AML-193 (cell line): ENCODE results near the gene TTC38.
A peak's percentile ranks its signal among the peaks of the same experiment; 100 is the strongest.
"Not testable (repeated sequence)": the region's sequence is repeated elsewhere in the genome, so short reads cannot be mapped to it uniquely, and the experiment has no call there.

Source experiments
- DNase-seq, 2 experiments: peaks; one replicate each; lab custom pipeline; 2025; lab: John Stamatoyannopoulos, UW

TTC38 gene

DNA sequence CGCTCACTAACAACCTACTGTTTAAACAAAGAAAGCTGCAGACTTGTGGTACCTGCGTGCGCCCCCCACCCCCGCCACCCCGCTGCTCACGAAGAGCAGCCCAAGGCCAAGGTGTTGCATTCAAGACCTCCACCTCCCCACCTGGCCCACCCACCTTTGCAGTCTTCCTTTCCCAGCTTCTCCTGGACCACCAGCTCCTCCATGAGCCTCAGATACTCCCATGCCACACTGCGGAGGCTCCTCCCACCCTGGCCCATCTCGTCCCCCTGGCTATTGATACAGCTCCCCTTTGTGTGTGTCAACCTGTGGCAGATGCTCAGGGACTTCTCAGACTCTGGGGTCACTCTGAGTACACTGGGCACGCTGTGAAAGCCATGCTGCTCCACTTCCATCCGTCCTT lies 21.6 kb upstream of the TTC38 start:
- DNase-seq: no peak

DNA sequence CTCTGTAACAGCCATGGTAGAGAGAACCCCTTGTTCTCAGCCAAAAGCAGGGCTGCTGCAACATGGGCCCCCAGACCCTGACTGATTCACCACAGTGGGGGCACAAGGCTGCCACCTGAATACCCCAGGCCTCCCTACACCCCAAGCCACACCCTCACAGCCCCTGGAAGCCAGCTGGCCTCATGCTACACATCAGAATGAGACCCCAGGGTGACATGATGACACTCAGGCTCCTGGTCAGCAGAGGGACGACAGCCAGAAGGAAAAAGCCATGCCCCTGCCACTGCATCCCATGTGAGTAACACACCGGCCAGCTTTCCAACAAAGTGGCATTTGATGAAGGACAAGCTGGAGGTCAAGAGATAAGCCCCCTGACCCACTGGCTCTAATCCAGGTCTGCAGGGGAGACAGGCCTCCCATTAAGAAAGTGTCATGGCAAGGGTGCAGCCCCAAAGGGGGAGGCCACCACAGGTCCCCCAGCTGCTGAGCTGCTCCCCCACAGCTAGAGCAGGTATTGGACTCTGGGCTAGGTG lies 20.3 kb upstream of the TTC38 start:
- DNase-seq: no peak

DNA sequence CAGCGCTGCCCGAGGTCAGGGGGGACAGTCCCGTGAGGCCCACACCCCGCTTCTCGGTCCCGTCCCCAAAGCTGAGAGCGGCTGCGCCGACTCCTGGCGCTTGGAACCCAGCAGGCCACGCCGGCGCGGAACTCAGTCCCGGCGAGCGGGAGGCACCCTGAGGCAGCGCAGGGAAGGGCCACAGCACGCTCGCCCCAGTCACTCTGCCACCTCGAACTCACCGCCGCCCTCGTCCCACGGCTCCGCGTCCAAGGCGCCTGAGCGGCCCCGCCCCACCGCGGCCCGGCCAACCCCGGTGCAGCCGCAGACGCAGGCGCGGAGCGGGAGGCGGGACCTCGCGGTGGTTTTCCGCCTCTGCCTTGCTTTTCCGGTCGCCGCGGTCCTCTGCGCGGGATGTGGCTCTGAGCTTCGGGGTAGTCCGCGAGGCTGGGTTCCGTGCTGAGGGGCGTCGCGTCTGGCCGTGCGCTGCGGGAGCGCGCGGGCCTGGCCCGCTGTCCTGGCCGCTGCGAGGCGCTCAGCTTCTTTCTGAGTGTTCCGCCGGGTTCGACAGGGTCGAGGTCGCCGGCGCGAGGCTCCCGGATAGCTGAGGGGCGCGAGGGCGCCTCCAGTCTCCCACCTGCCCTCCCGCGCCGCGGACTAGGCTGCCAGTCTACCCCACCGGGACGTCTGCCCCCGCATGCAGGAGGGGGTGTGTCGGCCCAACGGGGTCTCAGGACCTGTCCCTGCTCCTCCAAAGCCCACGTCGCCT lies 17.6 kb upstream of the TTC38 start, which contains the start of gene CDPF1:
CDPF1 (minus strand) TSS at position 259 of the 748 bp plus-strand sequence. CDS start 2,009 bp downstream, outside the sequence.
- DNase-seq: peak; percentile 80

DNA sequence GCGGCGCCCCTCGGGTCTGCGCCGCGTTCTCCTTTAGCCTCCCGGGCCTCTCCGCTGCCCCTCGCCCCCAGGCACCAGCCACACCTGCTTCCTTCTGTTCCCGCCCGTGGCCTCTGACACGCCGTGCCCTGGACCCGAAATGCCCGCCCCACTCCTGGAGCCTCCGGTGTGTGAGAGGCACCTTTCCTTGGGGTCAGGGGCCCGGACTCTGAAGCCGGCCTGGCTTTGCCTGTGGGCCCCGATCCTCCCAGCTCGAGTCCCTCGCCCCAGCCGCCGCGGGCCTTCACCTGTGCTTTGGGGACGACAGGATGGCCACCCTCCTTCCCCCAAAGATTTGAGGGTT lies 17.1 kb upstream of the TTC38 start:
- no peak for DNase-seq

DNA sequence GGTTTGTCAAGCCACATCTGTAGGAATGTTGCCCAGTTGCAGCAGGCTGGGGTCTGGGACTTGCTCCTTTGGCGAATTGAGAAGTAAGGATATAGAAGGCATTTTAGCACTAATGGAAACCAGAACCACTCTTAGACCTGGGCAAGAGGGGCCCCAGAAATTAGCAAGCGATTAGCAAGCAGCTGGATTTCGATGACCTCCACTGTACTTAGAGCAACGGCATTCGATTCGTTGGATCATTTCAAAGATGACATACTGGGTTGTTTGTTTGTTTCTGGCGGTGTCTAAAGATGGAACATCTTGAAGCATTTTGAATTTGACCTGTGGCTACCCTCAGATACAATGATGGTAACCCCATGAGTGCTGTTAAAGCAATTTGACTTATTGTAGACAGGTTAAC lies 16.5 kb upstream of the TTC38 start:
- DNase-seq: no peak

DNA sequence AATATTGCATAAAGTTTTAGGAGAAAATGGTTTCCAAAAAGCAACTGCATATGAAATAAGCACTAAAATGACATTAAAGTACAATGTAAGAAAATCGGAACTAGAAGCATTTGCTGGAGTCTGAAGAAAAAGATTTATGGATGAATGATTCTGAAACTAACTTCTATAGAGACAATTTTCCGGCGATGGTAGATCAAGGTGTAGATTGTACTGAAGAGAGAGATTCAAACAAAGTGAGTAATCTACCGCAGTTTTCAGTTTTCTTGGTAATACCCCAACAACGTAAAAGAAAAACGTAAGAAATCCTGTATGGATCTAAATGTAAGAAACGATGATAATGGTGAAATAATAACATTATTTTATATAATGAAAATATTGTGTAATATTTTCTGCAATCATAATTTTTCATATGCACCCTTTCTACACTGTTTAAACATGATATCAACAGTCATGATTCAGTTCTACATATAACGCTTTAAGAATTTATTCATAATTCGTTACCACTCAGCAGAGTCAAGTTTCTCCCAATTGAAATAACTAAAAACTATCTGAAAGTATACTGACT lies 15.9 kb upstream of the TTC38 start:
- DNase-seq: no peak

DNA sequence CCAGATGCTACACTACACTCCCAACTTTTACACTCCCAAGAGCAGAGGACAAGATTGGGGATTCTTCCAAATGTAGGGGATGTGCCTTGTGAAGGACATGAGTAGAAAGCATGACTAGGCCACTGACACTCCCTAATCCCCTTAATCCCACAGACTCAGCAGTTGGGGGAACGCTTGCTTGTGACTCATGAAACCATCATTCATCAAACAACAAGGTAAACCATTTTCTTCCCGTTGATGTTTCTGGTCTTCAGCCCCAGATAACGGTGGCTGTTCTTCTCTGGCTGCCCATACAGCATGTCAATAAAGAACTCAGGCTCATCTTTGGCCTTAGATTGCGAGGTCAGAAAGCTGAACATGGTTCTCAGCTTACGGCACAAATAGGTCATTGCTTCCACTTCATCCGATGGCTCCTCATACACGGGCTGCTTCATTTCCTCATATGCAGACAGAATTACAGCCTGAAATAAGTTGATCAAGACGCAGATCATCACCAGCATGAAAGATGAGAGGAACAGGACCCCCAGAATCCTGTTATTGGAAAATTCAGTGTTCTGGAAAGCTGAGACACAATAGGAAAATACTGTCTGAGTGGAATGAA lies 11.3 kb upstream of the TTC38 start:
- DNase-seq: no peak

DNA sequence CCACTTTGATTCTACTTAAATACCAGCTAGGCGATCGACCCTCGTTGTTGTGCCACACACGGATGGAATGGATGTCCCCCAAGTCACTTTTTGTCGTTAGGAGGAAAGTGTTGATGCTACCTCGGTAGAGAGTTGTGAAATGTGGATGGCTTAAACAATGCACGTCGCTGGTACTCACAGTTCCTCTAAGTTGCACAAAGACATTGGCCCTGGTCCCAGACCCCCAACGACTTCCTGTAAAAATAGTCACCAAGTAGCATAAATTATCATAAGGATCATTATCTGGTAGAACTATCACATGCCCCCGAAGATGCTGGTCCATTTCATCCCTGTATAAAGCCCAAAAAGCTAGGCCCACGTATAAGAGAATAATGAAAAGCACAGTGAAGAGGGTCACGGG lies 8.4 kb upstream of the TTC38 start:
- peak; percentile 76 to 81 for DNase-seq

DNA sequence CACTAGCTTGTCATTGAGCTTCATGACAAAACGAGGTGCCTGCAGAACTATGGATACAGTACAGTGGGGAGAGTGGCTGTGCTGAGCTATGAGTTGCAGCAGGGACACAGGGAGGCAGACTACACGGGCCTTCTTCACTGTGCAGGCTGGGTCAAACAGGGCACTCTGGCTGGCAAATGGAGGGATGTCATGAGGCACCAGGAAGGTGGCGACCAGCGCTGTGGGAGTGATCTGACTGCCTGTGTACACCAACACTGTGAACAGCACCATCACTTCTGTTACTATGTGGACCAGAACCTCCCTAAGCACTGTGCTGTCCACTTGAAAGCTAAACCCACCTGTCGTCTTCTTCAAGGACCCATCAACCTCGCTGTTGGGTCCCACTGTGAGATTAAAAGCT lies 7.8 kb upstream of the TTC38 start:
- DNase-seq: no peak

DNA sequence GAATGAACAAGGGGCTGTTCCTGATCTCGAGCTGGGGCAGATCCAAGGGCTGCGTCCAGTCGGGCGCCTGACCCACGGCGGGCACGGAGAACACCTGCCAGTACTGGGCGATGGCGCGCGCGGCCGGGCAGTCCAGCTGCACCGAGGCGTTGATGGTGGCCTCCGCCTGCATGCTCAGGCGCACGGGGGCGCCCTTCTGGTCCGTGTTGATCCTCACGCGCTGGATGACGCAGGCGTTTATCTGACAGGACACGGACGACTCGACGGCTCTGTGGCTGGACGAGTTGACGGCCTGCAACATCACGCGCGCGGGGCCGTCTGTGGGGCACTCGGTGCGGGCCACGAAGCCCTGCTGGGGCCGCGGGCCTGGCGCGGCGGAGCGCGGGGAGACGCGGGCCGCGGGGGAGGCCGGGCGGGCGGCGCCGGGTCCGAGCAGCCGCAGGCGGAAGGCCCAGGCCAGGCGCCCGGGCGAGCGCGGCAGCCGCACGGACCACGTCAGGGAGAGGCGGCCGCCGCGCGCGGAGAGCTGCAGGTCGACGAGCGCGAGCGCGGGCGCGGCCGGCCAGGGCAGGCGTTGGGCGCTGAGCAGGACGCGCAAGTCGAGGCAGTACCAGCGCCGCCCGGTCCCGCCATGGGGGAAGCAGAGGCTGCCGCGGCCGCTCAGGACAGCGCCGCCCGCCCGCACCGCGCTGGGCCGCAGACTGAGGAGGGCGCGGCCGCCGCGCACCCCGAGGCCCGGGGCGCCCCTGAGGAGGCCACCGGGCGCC lies 5.2 kb upstream of the TTC38 start:
- DNase-seq: no peak

DNA sequence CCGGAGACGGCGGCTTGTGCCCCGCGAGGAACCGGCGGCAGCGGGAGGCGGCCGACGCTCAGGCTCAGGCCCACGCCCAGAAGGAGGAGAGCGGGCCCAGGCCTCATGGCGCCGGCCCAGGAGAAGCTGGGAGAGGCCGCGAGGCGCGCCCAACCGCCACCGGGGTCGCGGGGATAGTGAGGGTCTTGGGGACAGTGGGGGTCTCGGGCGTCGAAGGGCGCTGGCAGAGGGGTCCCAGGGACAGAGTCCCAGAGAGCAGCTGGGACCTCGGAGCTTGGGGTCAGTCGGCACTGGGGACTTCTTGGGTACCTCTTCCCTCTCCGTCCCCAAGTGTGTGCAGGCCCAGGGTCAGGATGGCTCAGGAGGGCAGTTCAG lies 4.6 kb upstream of the TTC38 start, which contains the start of gene PKDREJ:
PKDREJ (minus strand) TSS at position 128 of the 375 bp plus-strand sequence; CDS start at position 107, 21 bp downstream.
- no peak for DNase-seq

DNA sequence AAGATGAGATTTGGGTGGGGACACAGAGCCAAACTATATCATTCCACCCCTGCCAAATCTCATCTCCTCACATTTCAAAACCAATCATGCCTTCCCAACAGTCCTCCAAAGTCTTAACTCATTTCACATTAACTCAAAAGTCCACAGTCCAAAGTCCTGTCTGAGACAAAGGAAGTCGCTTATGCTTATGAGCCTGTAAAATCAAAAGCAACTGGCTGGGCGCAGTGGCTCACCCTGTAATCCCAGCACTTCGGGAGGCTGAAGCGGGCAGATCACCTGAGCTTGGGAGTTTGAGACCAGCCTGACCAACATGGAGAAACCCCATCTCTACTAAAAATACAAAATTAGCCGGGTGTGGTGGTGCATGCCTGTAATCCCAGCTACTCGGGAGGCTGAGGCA lies 3.3 kb upstream of the TTC38 start:
- not testable (repeated sequence) for DNase-seq

DNA sequence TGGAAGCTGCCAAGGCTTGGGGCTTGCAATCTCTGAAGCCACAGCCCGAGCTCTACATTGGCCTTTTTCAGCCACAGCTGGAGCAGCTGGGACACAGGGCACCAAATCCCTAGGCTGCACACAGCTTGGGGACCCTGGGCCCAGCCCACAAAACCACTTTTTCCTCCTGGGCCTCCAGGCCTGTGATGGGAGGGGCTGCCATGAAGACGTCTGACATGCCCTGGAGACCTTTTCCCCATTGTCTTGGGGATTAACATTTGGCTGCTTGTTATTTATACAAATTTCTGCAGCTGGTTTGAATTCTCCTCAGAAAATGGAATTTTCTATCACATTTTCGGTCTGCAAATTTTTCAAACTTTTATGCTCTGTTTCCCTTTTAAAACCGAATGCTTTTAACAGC lies 2.2 kb upstream of the TTC38 start:
- DNase-seq: not testable (repeated sequence)

DNA sequence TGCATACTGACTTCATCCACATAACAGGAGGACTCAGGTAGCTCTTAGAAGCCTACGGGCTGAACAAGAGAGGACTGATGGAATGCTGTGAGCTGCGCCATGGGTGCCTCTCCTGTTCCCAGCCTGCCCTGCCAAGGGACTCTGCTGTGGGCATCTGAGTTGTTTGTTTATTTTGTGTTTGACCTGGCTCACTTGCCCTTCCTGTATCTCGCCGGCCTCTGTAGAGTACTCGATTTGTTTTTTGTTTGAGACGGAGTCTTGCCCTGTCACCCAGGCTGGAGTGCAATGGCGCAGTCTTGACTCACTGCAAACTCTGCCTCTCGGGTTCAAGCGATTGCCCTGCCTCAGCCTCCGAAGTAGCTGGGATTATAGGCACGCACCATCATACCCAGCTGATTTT lies 1.8 kb downstream of the TTC38 start:
- DNase-seq: no peak

DNA sequence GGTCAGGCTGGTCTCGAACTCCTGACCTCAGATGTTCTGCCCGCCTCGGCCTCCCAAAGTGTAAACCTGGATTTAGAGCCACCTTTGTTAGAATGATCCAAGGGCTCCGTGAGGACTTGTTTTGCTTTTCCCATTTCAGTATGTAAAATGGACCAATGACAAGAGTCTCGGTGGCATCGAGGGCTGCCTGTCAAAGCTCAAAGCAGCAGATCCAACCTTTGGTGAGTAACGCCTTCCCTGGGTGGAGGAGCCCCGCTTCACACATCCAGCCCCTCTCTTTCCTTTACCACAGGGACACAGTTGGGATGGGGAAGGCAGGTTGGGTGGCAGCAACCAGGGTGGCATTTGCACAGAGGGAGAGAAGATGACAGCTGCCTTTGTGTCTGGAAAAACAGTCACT lies 4.4 kb downstream of the TTC38 start:
- no peak for DNase-seq

DNA sequence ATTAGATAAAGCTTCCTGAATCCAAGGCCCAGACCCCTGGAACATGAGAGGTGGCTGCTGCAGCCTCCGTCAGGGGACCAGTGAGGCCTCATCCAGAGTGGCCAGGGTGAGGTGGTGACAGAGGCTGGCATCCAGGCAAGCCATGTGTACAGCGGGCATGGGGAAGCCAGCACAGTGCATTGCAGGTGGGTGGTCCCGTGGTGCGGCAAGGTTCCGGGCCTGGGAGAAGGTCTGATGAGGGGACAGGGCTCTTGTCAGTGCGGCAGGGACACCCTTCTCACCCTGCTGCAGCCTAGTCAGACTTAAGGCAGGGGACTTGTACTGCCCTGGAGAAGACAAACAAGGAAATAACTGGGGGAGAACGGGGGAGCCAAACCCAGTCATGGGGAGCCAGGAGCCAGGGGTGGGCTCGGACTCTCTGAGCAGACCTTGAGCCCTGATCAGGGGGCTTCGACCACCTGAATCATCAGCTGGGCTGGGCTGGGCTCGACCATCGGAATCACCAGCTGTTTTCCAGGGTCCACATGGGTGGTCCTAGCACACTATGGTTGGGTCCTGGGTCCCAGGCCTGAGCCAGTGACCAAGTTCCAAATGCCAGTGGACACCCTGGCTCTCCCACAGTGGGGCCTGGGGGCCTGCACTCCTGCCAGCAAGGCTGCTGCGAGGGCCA lies 5.1 kb downstream of the TTC38 start:
- no peak for DNase-seq

DNA sequence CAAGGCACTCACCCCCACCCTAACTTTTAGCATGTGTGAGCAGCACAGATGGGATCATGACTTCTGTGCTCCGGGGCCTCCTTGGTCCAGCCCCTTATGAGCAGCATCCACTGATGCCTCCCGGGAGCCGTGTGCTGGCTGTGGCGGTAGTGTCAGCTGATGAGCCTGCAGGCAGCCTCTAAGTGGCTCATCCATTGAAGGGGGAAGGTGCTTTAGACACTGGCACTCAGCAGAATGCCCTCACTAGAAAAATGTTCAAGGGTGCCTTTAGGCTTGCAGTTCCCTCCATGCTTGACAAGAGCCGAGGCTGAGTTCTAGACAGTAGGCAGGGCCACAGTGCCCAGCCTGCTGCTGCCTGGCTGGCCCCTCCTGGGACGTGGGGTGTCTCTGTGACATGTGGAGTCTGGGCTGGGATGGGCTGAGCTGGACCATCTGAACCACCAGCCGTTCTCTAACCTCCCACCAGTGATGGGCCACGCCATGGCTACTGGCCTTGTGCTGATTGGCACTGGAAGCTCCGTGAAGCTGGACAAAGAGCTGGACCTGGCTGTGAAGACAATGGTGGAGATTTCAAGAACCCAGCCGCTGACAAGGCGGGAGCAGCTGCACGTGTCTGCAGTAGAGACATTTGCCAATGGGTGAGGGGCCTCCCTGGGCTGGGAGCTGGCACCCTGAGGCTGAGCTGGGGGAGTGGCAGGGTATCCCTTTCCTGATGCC lies 5.8 kb downstream of the TTC38 start:
- no peak for DNase-seq

DNA sequence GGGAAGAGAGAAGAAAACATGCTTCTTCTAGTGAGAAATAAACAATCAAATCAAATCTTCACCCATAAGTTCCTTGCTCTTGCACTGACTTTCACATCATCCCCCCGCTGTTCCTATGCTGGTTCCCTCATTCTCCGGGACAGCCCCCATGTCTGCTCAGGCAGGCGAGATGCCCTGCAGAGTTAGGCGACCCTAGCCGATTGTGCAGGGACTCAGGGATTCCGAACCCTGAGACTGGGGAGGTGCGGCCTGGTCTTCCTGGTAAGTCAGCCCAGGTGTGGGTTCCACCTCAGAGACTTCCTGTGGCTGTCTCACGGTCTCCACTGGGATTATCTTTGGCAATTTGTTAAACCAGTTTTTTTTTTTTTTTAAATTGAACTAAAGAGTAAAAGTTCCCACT lies 6.6 kb downstream of the TTC38 start:
- DNase-seq: no peak

DNA sequence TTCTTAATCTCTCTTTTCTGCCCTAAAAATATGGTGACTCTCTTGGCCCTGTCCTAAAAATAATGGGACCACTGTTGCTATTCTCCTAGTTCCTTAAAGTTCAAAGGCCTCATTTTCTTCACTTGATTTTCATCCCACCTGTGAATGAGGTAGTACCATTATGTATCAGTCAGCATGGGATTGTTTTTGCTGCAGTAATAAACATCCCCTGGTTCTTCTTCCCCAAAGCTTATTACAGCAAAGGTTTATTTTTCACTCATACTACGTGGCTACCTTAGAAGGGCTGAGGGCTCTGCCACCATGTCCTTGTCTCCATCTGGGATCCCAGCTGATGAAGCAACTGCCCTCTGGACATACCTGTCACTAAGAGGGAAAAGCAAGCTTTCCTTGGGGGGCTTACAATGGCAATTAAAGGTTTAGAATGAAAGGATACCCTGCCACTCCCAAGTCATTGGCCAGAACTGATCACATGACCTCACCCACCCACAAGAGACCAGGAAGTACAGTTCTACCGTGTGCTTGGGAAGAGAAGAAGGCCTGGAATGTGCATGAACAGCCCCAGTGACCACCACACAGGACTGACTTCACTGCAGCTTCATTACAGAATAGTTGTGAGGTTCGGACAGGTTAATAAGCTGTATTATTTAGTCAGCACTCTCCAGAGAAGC lies 7.8 kb downstream of the TTC38 start:
- no peak for DNase-seq

DNA sequence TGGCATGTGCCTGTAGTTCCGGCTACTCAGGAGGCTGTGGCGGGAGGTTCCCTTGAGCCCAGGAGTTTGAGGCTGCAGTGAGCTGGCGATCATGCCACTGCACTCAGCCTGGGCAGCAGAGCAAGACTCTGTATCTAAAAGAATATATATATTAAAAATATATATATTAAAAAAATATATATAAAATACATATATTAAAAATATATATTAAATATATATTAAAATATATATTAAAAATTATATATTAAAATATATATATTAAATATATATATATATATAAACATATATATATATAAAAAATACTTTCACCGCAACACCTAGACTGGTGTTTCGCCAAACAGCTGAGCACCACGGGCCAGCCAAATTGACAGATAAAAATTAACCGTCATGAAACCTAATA lies 8.8 kb downstream of the TTC38 start:
- DNase-seq: no peak
